H1 (cell line): ENCODE results near the gene UBE2D2. TPM values are rescaled to one million over a fixed set of nuclear protein-coding genes. Genes with fewer than 3 reads are reported as not detected.

Experiments
- CTCF ChIA-PET: fragments of 300-600 bp; sonication (Branson Sonifier 250); formaldehyde crosslinking; loops from one replicate; lab custom pipeline; 2021; ENCODE audit not compliant: partially characterized antibody; lab: Charles Lee
- POLR2A ChIA-PET: fragments of 300-600 bp; sonication (Branson Sonifier 250); formaldehyde crosslinking; loops from one replicate; lab custom pipeline; 2021; ENCODE audit warnings: inconsistent platforms; ENCODE audit not compliant: partially characterized antibody; lab: Charles Lee
- DNase-seq, 2 experiments: peaks; one replicate each; pipeline versions ENCODE4 v3.0.0 to v3.0.0-alpha.2; 2010 to 2022; ENCODE audit warnings: low spot score in 2 of 2, low read depth in 1 of 2, mixed read lengths in 1 of 2
- FAIRE-seq: peaks from 2 replicates; lab custom pipeline; 2011; peaks lifted over from hg19 to GRCh38; lab: Jason Lieb, UNC
- H2AFZ ChIP-seq: 2 replicates; pipeline ENCODE4 v1.8.1; 2012; ENCODE audit warnings: low read length, inconsistent platforms
- H2AK5ac ChIP-seq: 2 replicates; pipeline ENCODE4 v1.6.1; 2013; ENCODE audit warnings: low read depth, low read length
- H2BK120ac ChIP-seq: replicated peaks from 2 replicates; pipeline ENCODE3; 2013; ENCODE audit warnings: low read depth, low read length, inconsistent platforms
- H2BK12ac ChIP-seq: 2 replicates; pipeline ENCODE4 v1.6.1; 2013; ENCODE audit warnings: low read depth, low read length
- H2BK15ac ChIP-seq: 2 replicates; pipeline ENCODE4 v1.6.1; 2013; ENCODE audit warnings: low read length
- H2BK20ac ChIP-seq: 2 replicates; pipeline ENCODE4 v1.6.1; 2013; ENCODE audit warnings: low read length
- H2BK5ac ChIP-seq: 2 replicates; pipeline ENCODE4 v1.6.1; 2013; ENCODE audit warnings: low read depth, low read length
- H3K14ac ChIP-seq: 2 replicates; pipeline ENCODE4 v1.6.1; 2013; ENCODE audit warnings: inconsistent platforms; ENCODE audit not compliant: insufficient read length
- H3K18ac ChIP-seq: 2 replicates; pipeline ENCODE4 v1.6.1; 2013; ENCODE audit warnings: low read length; ENCODE audit errors: extremely low read depth
- H3K23ac ChIP-seq: 2 replicates; pipeline ENCODE4 v1.6.1; 2013; ENCODE audit warnings: inconsistent platforms; ENCODE audit not compliant: insufficient read length
- H3K23me2 ChIP-seq: 2 replicates; pipeline ENCODE4 v1.6.1; 2013; ENCODE audit warnings: low read depth, low read length
- H3K27ac ChIP-seq: 2 replicates; pipeline ENCODE4 v1.6.1; 2011; ENCODE audit warnings: low read depth, low read length, inconsistent platforms
- H3K27me3 ChIP-seq, 4 experiments: replicated peaks in 1 of 4; 1 replicate in 1 of 4; 2 replicates in 3 of 4; pipeline versions ENCODE4 v1.6.1 to v1.8.1; 2011 to 2013; ENCODE audit warnings: low read length in 3 of 4, mild to moderate bottlenecking in 3 of 4, inconsistent platforms in 2 of 4, mixed read lengths in 2 of 4, moderate library complexity in 1 of 4; ENCODE audit not compliant: control insufficient read depth in 3 of 4, insufficient read depth in 3 of 4; ENCODE audit errors: extremely low read depth in 1 of 4
- H3K36me3 ChIP-seq, 4 experiments: 2 replicates each; pipeline versions ENCODE4 v1.6.1 to v1.8.1; 2011 to 2013; ENCODE audit warnings: mild to moderate bottlenecking in 4 of 4, low read length in 3 of 4, moderate library complexity in 2 of 4, control low read depth in 1 of 4, inconsistent platforms in 1 of 4; ENCODE audit not compliant: insufficient read depth in 4 of 4, control insufficient read depth in 2 of 4
- H3K4ac ChIP-seq: replicated peaks from 2 replicates; pipeline ENCODE3; 2013; ENCODE audit warnings: low read length, low read depth, mixed read lengths, inconsistent platforms; ENCODE audit not compliant: insufficient read length
- H3K4me1 ChIP-seq, 4 experiments: replicated peaks in 1 of 4; 1 replicate in 1 of 4; 2 replicates in 3 of 4; pipeline versions ENCODE4 v1.6.1 to v1.8.1; 2011 to 2013; ENCODE audit warnings: low read length in 3 of 4, inconsistent platforms in 2 of 4, mixed read lengths in 1 of 4; ENCODE audit not compliant: insufficient read depth in 4 of 4, control insufficient read depth in 3 of 4
- H3K4me2 ChIP-seq, 2 experiments: 2 replicates each; pipeline versions ENCODE4 v1.6.1 to v1.8.1; 2011 to 2013; ENCODE audit warnings: low read depth in 2 of 2, low read length in 2 of 2, control low read depth in 1 of 2, inconsistent platforms in 1 of 2, mild to moderate bottlenecking in 1 of 2; ENCODE audit not compliant: insufficient read depth in 1 of 2
- H3K4me3 ChIP-seq, 4 experiments: fragments of 200-600, 300-600 bp in 1 of 4; sonication (generic), shearing (Covaris generic), sonication (Bioruptor Twin) in 1 of 4; 2 replicates each; pipeline versions ENCODE4 v1.5.1 to v1.8.1; 2011 to 2016; ENCODE audit warnings: low read length in 4 of 4, low read depth in 3 of 4, control low read depth in 2 of 4, inconsistent platforms in 2 of 4, mild to moderate bottlenecking in 2 of 4, mixed read lengths in 1 of 4, moderate library complexity in 1 of 4; ENCODE audit not compliant: insufficient read depth in 2 of 4; ENCODE audit errors: extremely low read depth in 1 of 4
- H3K56ac ChIP-seq: replicated peaks from 2 replicates; pipeline ENCODE3; 2013; ENCODE audit warnings: low read depth, mild to moderate bottlenecking, mixed read lengths, low read length, inconsistent platforms; ENCODE audit not compliant: insufficient read length
- H3K79me1 ChIP-seq: 2 replicates; pipeline ENCODE4 v1.6.1; 2013; ENCODE audit warnings: low read depth, low read length, control low read depth
- H3K79me2 ChIP-seq, 2 experiments: 2 replicates each; pipeline versions ENCODE4 v1.6.1 to v1.8.1; 2012 to 2013; ENCODE audit warnings: low read length in 2 of 2, mild to moderate bottlenecking in 2 of 2, inconsistent platforms in 1 of 2; ENCODE audit not compliant: insufficient read depth in 2 of 2, control insufficient read depth in 1 of 2
- H3K9ac ChIP-seq, 4 experiments: replicated peaks in 1 of 4; 1 replicate in 1 of 4; 2 replicates in 3 of 4; pipeline versions ENCODE4 v1.6.1 to v1.8.1; 2011 to 2013; ENCODE audit warnings: low read depth in 3 of 4, low read length in 3 of 4, control low read depth in 2 of 4, mild to moderate bottlenecking in 2 of 4, moderate library complexity in 2 of 4, inconsistent platforms in 1 of 4; ENCODE audit errors: extremely low read depth in 1 of 4
- H3K9me3 ChIP-seq, 2 experiments: 2 replicates each; pipeline versions ENCODE4 v1.6.1 to v1.8.1; 2012 to 2013; ENCODE audit warnings: mild to moderate bottlenecking in 2 of 2, moderate library complexity in 2 of 2, control low read depth in 1 of 2, inconsistent platforms in 1 of 2, low read depth in 1 of 2, low read length in 1 of 2, mixed read lengths in 1 of 2; ENCODE audit not compliant: insufficient read depth in 2 of 2
- H4K20me1 ChIP-seq, 2 experiments: replicated peaks in 1 of 2; 2 replicates each; pipeline versions ENCODE3 to v1.8.1; 2011 to 2013; ENCODE audit warnings: inconsistent platforms in 2 of 2, low read length in 2 of 2, mild to moderate bottlenecking in 1 of 2; ENCODE audit not compliant: insufficient read depth in 2 of 2, control insufficient read depth in 1 of 2
- H4K5ac ChIP-seq: 2 replicates; pipeline ENCODE4 v1.6.1; 2013; ENCODE audit warnings: low read length, low read depth, mixed read lengths, inconsistent platforms; ENCODE audit not compliant: insufficient read length
- H4K8ac ChIP-seq: 2 replicates; pipeline ENCODE4 v1.8.0; 2013; ENCODE audit warnings: mild to moderate bottlenecking, moderate library complexity, low read length, inconsistent platforms; ENCODE audit not compliant: insufficient read depth; ENCODE audit errors: extremely low read depth
- H4K91ac ChIP-seq: replicated peaks from 2 replicates; pipeline ENCODE3; 2013; ENCODE audit warnings: low read length, mixed read lengths, inconsistent platforms; ENCODE audit not compliant: insufficient read length
- ASH2L ChIP-seq: fragments of 200-600, 300-600 bp; sonication (generic); IDR thresholded peaks from one replicate; pipeline ENCODE4 v1.7.1; 2017; ENCODE audit warnings: low read length
- BRCA1 ChIP-seq: IDR thresholded peaks from 2 replicates; pipeline ENCODE4 v1.6.1; 2012; ENCODE audit warnings: low read depth, low read length, improper control_type of control experiment
- CHD1 ChIP-seq: IDR thresholded peaks from 2 replicates; pipeline ENCODE4 v1.6.1; 2012; ENCODE audit warnings: low read depth, low read length, improper control_type of control experiment
- GTF2F1 ChIP-seq: IDR thresholded peaks from 2 replicates; pipeline ENCODE4 v1.6.1; 2012; ENCODE audit warnings: low read depth, low read length, improper control_type of control experiment, borderline replicate concordance
- HDAC6 ChIP-seq: IDR thresholded peaks from one replicate; pipeline ENCODE4 v1.7.1; 2012; ENCODE audit warnings: low read depth, mild to moderate bottlenecking, inconsistent platforms, low read length, moderate library complexity
- POLR2AphosphoS5 ChIP-seq: IDR thresholded peaks from 2 replicates; pipeline ENCODE4 v1.6.1; 2011; ENCODE audit warnings: low read depth, low read length
- TBP ChIP-seq: IDR thresholded peaks from 2 replicates; pipeline ENCODE4 v1.6.1; 2011; ENCODE audit warnings: low read depth, low read length, improper control_type of control experiment
- TEAD4 ChIP-seq: IDR thresholded peaks from 2 replicates; pipeline ENCODE4 v1.6.1; 2012; ENCODE audit warnings: low read depth, low read length, inconsistent platforms, mixed read lengths
- WGBS, 2 experiments: shearing (Covaris generic) in 1 of 2; methylation state at CpG; one replicate each; pipeline versions ENCODE4 v1.1.6 to v1.1.7; 2013 to 2015; ENCODE audit warnings: low lambda C conversion rate in 2 of 2, mixed read lengths in 2 of 2, inconsistent platforms in 1 of 2, low coverage in 1 of 2, missing lambda C conversion rate in 1 of 2; ENCODE audit not compliant: insufficient replicate concordance in 2 of 2, insufficient coverage in 1 of 2, insufficient read length in 1 of 2; ENCODE audit errors: extremely low coverage in 1 of 2, missing lambda C conversion rate in 1 of 2; 5-methylcytosine and 5-hydroxymethylcytosine counted together
- long read RNA-seq, 2 experiments: library from RNA in 1 of 2; library from capped mRNA in 1 of 2; stranded (forward); transcript quantifications; one replicate each; pipeline ENCODE4 v2.0.0, GENCODE V29; 2021; ENCODE audit warnings: inconsistent platforms in 1 of 2
- polyA minus RNA-seq, 3 experiments: library from RNA; depleted of rRNA, polyadenylated mRNA; stranded (reverse); fragments of >200 nt; gene quantifications; 1 replicate in 2 of 3; 2 replicates in 1 of 3; pipeline ENCODE4 v1.2.3, GENCODE V29; 2011
- polyA plus RNA-seq, 7 experiments: library from polyadenylated mRNA; depleted of rRNA in 3 of 7; stranded (reverse) in 5 of 7; unstranded in 2 of 7; fragments of >200 nt in 5 of 7; fragments of 200-250 nt in 2 of 7; gene quantifications; 1 replicate in 5 of 7; 2 replicates in 1 of 7; 4 replicates in 1 of 7; pipeline versions ENCODE4 v1.2.1 to v1.2.3, GENCODE V29; 2011 to 2013; ENCODE audit warnings: missing spikeins in 2 of 7, mixed read lengths in 2 of 7
- total RNA-seq: library from RNA; stranded (reverse); fragmentation: NEBNext Ultra II Directional; extraction: Animal tissue kit (Norgen Biotek cat#: 25700); gene quantifications from 2 replicates; pipeline ENCODE4 v1.2.1, GENCODE V29; 2021

Gene UBE2D2
- total RNA-seq = 194 and 203 TPM in 2 replicates
- polyA plus RNA-seq (2011; rRNA removed) = 57.8 and 66.9 TPM in 2 replicates
- 57.5 TPM for polyA plus RNA-seq (2011; cell fraction: cytosol; rRNA removed)
- polyA plus RNA-seq (2011; cell fraction: nucleus; rRNA removed) = 20.2 TPM
- polyA plus RNA-seq (2012, experiment 1 of 2) = 137 to 209 TPM (median 142 TPM) in 4 replicates
- 246 TPM for polyA plus RNA-seq (2012, experiment 2 of 2)
- 91.5 TPM for polyA plus RNA-seq (2013, experiment 1 of 2)
- 95.8 TPM for polyA plus RNA-seq (2013, experiment 2 of 2)
- 46.3 and 52.7 TPM in 2 replicates for polyA minus RNA-seq (2011; rRNA and poly(A)+ RNA removed)
- 70.2 TPM for polyA minus RNA-seq (2011; cell fraction: cytosol; rRNA and poly(A)+ RNA removed)
- 30.4 TPM for polyA minus RNA-seq (2011; cell fraction: nucleus; rRNA and poly(A)+ RNA removed)
- long read RNA-seq, experiment 1, transcript UBE2D2-202 (7 exons, 2,702 nt) = major isoform, 116 of 226 reads
- long read RNA-seq, experiment 1, partial matches to known transcripts = 46 of 226 reads
- long read RNA-seq, experiment 1, other reads (novel, unspliced or antisense) = 64 of 226 reads
- long read RNA-seq, experiment 2, partial matches to known transcripts = 0 of 108 reads
- long read RNA-seq, experiment 2, other reads (novel, unspliced or antisense) = 104 of 108 reads

DNA sequence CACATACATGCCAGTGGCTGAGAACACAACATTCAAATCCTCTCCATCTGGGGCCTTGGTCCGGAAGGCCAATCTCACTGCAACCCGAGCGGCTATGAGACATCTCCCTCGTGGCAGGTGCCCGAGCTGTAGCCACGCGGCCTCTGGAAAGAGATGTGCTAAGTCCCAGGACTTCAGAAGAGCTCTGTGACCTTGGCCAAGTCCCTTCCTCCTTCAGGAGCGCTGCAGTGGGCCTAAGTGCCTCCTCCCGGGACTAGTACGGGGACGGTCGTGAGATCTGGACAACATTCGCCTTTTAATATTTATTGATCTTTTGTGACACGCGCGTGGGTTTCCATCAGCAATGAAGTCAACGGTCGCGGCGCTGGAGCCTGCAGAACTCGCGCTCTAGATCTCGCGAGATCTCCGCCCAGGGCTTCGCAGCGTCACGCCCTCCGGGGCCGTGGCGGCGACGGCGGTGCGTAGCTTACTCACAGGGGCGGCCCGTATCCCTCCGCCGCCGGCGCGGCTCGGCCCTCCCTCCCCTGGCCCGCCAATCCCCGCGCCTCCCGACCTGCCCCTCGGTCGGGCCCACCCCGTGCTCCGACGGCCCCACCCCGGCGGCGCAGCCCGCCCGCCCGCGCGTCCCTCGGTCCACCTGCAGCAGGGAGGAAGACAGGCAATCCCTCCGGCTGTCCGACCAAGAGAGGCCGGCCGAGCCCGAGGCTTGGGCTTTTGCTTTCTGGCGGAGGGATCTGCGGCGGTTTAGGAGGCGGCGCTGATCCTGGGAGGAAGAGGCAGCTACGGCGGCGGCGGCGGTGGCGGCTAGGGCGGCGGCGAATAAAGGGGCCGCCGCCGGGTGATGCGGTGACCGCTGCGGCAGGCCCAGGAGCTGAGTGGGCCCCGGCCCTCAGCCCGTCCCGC lies at the start of gene UBE2D2:
Gene UBE2D2, plus strand, starts transcription at position 588 of the 903 bp plus-strand sequence. CDS start 453 bp downstream, outside the sequence.
- Histone ChIP-seq H2AFZ (peak within 1 kb of the TSS; percentile 81; the same call in 1 of the 2 replicates), H3K36me3 (peaks cover 0 to 22% (median 3%) of the 10 kb centered on the region in 4 experiments; a peak in 2 of 8 replicates), H4K5ac (peak within 1 kb of the TSS; percentile 96), H2BK20ac (0 out of 2 replicates have a peak within 1 kb of the TSS, but pooled peaks have one; percentile 80), H3K4me2 (peak within 1 kb of the TSS; percentile 73 to 74), H3K4ac (peak within 1 kb of the TSS; percentile 82), H4K91ac (peak within 1 kb of the TSS; percentile 98), H3K23ac (no peak within 1 kb of the TSS), H3K79me1 (peaks cover 2% of the 10 kb centered on the region; the same call in 1 of the 2 replicates), H2BK12ac (peak within 1 kb of the TSS; percentile 19; the same call in 1 of the 2 replicates), H3K23me2 (peaks cover 5% of the 10 kb centered on the region; the same call in 1 of the 2 replicates), H3K79me2 (peaks cover 23 to 44% of the 10 kb centered on the region in 2 experiments), H2BK120ac (peak within 1 kb of the TSS; percentile 36), H3K9me3 (no peaks in the 10 kb centered on the region), H4K20me1 (peaks cover 6 to 9% of the 10 kb centered on the region in 2 experiments), H3K14ac (no peak within 1 kb of the TSS), H3K4me1 (peaks cover 0 to 4% (median 4%) of the 10 kb centered on the region in 4 experiments; a peak in 5 of 7 replicates), H3K9ac (peak within 1 kb of the TSS; percentile 79 to 93 (median 82)), H3K27ac (peak within 1 kb of the TSS; percentile 80), H4K8ac (peak within 1 kb of the TSS; percentile 96), H2BK5ac (peak within 1 kb of the TSS; percentile 96), H2AK5ac (peak within 1 kb of the TSS; percentile 70; the same call in 1 of the 2 replicates), H3K4me3 (peak within 1 kb of the TSS; percentile 65 to 98 (median 80)), H3K18ac (peak within 1 kb of the TSS; percentile 97), H3K56ac (peak within 1 kb of the TSS; percentile 79), H3K27me3 (no peaks in the 10 kb centered on the region), H2BK15ac (peak within 1 kb of the TSS; percentile 88; the same call in 1 of the 2 replicates)
- no peak for FAIRE-seq
- 3% methylated on average over 50 of the region's 89 CpGs; no CpG with 5 or more reads in 1 of the 2 experiments for WGBS, 2 experiments
- POLR2A ChIA-PET = interaction anchor here (0.7 to 7.7 kb wide), 27 partner anchors 9 to 266 kb away, joined by 3 to 49 read pairs (median 4); partner anchors contain the start of genes DNAJC18, PAIP2 and STING1
- DNase-seq = peak; percentile 90 to 97
- CTCF ChIA-PET = interaction anchor here (0.7 to 6.8 kb wide), 9 partner anchors 13 to 137 kb away, joined by 3 to 43 read pairs (median 4); no protein-coding TSS in a partner anchor
- TF ChIP-seq HDAC6 = no peak
- TF ChIP-seq TEAD4 = no peak
- peak; percentile 79 for TF ChIP-seq TBP
- peak; percentile 41 for TF ChIP-seq ASH2L
- peak; percentile 77 for TF ChIP-seq POLR2AphosphoS5
- no peak for TF ChIP-seq CHD1
- TF ChIP-seq BRCA1 = peak; percentile 79
- no peak for TF ChIP-seq GTF2F1
